Right atrium auricular region (tissue), 2 donors: ENCODE measurements around the gene MTHFD2L. TPM values are rescaled to one million over a fixed set of nuclear protein-coding genes. Genes with fewer than 3 reads are reported as not detected.

ENCODE experiments used
- DNase-seq: peaks from one replicate; pipeline ENCODE4 v3.0.0-alpha.2; 2019; ENCODE audit warnings: low spot score
- H3K27ac ChIP-seq, 2 donors: fragments of 200-600 bp; sonication (generic); 1 replicate in 1 of 2; 2 replicates in 1 of 2; pipeline ENCODE4 v1.5.1; 2016 to 2019
- H3K27me3 ChIP-seq, 2 donors: fragments of 200-600 bp; sonication (generic); one replicate each; pipeline versions ENCODE4 v1.5.1 to v1.6.0; 2017 to 2019
- H3K36me3 ChIP-seq: fragments of 200-600 bp; sonication (generic); one replicate; pipeline ENCODE4 v1.5.1; 2016
- H3K4me1 ChIP-seq, 2 donors: fragments of 200-600 bp; sonication (generic); one replicate each; pipeline versions ENCODE4 v1.5.1 to v1.6.0; 2017 to 2019
- H3K4me3 ChIP-seq, 2 donors: fragments of 200-600 bp; sonication (generic); 1 replicate in 1 of 2; 2 replicates in 1 of 2; pipeline ENCODE4 v1.5.1; 2017 to 2019; ENCODE audit warnings: mild to moderate bottlenecking in 1 of 2, moderate library complexity in 1 of 2
- H3K9me3 ChIP-seq, 2 donors: fragments of 200-600 bp; sonication (generic); one replicate each; pipeline ENCODE4 v1.5.1; 2019
- total RNA-seq, 2 donors: library from RNA; depleted of rRNA; stranded (reverse); fragments of >200 nt; gene quantifications; one replicate each; pipeline ENCODE4 v1.1.0, GENCODE V29; 2016
- TF ChIP-seq, protein P1 (sequence below), 2 donors: fragments of 200-600 bp; sonication (generic); IDR thresholded peaks; one replicate each; pipeline ENCODE4 v1.5.1; 2019; ENCODE audit warnings: antibody characterized with exemption in 2 of 2

MTHFD2L gene
- total RNA-seq, 2 donors from 2014 or later = 8.3 to 11.5 TPM

DNA sequence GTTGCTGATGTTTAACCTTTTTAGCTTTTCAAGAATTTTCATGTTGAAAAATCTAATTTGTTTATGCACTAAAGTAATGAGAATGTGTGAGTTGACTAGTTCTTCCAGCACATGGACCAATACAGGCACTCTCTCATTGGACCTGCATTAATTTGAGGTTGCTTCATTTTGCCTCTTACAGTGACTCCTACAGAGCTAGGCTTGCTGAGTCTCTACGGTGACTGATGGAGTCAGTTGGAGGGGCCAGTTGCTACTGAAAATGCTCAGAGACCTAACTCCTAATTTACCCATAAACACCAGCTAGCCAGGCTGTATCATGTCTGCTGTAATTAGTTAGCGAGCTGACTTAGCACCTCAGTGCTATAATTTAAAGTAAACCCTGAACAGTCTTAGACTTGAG, 10.9 kb downstream of the MTHFD2L start:
- no peaks in the 10 kb centered on the region for H3K36me3 ChIP-seq
- TF ChIP-seq, protein P1, sequence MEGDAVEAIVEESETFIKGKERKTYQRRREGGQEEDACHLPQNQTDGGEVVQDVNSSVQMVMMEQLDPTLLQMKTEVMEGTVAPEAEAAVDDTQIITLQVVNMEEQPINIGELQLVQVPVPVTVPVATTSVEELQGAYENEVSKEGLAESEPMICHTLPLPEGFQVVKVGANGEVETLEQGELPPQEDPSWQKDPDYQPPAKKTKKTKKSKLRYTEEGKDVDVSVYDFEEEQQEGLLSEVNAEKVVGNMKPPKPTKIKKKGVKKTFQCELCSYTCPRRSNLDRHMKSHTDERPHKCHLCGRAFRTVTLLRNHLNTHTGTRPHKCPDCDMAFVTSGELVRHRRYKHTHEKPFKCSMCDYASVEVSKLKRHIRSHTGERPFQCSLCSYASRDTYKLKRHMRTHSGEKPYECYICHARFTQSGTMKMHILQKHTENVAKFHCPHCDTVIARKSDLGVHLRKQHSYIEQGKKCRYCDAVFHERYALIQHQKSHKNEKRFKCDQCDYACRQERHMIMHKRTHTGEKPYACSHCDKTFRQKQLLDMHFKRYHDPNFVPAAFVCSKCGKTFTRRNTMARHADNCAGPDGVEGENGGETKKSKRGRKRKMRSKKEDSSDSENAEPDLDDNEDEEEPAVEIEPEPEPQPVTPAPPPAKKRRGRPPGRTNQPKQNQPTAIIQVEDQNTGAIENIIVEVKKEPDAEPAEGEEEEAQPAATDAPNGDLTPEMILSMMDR (IDR thresholded peaks at IDR 0.05) = no peak
- no peak overlapping the region for H3K27ac ChIP-seq

DNA sequence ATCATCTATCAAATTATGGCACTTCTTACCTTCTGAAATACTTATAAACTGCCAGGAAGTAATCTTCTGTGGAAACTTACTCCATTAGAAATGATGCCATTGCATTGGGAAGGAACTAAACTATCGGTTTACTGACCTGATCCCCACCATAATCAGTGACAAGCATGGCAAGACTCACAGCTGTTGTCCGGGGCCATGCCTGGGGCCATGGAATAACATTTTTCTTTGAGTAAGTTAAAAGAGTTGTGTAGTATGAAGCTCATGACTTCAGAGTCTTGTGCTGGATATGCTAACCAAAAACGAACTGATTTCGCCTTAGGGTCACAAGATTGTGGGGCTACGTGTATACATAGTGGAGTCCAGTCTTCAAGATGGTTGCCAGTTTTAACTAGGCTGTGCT, 15.4 kb downstream of the MTHFD2L start:
- H3K27me3 ChIP-seq = no peaks in the 10 kb centered on the region
- DNase-seq = no peak
- TF ChIP-seq, protein P1 (IDR thresholded peaks at IDR 0.05) = no peak
- H3K4me1 ChIP-seq = no peaks in the 10 kb centered on the region
- H3K9me3 ChIP-seq = no peaks in the 10 kb centered on the region
- no peak overlapping the region for H3K27ac ChIP-seq
- no peak overlapping the region for H3K4me3 ChIP-seq
- no peaks in the 10 kb centered on the region for H3K36me3 ChIP-seq

More for the DNA sequence above, 10.9 kb downstream of the MTHFD2L start:
- Histone ChIP-seq H3K27me3 (no peaks in the 10 kb centered on the region), H3K4me3 (no peak overlapping the region), H3K4me1 (no peaks in the 10 kb centered on the region), H3K9me3 (no peaks in the 10 kb centered on the region)
- no peak for DNase-seq

DNA sequence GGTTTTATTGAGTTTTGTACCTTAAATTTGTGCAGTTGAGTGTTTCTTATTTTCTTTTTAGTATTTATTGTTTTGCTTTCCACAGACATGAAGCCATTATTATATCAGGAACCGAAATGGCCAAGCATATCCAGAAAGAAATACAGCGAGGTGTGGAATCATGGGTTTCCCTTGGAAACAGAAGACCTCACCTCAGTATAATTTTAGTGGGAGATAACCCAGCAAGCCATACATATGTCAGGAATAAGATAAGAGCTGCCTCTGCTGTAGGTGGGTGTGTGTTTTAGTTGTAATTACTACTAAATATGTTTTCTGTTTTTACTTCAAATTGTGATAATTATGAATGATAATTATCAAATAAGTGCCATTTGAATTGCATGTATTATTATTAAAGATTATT, 16.5 kb downstream of the MTHFD2L start:
- no peaks in the 10 kb centered on the region for H3K27me3 ChIP-seq
- no peaks in the 10 kb centered on the region for H3K36me3 ChIP-seq
- H3K27ac ChIP-seq = no peak overlapping the region
- H3K4me3 ChIP-seq = no peak overlapping the region
- DNase-seq = no peak
- TF ChIP-seq, protein P1 (IDR thresholded peaks at IDR 0.05) = no peak
- H3K9me3 ChIP-seq = no peaks in the 10 kb centered on the region
- H3K4me1 ChIP-seq = no peaks in the 10 kb centered on the region

DNA sequence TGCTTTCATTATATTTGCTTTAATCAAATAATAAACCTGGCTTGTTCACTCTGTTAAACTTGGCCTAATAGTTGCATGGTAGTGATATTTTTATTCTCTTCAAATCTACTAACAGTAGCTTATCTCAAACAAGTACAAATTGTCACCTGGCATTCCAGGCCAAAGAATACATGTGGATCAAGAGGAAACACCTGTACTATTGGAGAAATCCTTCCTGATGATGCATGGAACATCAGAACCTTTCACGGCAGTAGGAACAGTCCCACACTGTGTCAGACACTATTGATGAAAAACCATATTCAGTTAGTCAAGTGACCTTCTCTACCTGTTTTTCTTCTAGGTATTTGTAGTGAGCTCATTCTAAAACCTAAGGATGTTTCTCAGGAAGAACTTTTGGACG, 17.0 kb downstream of the MTHFD2L start:
- no peak overlapping the region for H3K4me3 ChIP-seq
- no peaks in the 10 kb centered on the region for H3K9me3 ChIP-seq
- DNase-seq = no peak
- TF ChIP-seq, protein P1 (IDR thresholded peaks at IDR 0.05) = no peak
- H3K27me3 ChIP-seq = no peaks in the 10 kb centered on the region
- H3K4me1 ChIP-seq = no peaks in the 10 kb centered on the region
- H3K36me3 ChIP-seq = no peaks in the 10 kb centered on the region
- no peak overlapping the region for H3K27ac ChIP-seq

DNA sequence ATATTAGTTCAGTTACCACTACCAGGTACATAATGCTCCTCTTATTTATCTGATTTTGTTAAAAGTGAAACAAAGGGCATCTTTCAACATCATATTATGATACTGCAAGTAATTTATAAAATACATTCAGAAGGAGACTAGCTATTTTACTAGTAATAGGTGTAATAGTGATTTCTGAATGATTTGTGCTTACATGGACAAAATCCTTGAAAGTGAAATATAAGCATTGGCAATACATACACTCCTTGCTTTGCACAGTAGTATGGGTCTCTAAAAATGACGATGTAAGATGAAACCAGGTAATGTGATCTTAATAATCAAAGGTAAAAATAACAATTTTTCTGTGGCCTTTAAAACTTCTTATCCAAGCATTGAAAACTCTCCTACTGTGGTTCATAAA, 17.5 kb downstream of the MTHFD2L start:
- Histone ChIP-seq H3K27me3 (no peaks in the 10 kb centered on the region), H3K4me3 (no peak overlapping the region), H3K9me3 (no peaks in the 10 kb centered on the region), H3K36me3 (no peaks in the 10 kb centered on the region), H3K4me1 (no peaks in the 10 kb centered on the region), H3K27ac (no peak overlapping the region)
- TF ChIP-seq, protein P1 (IDR thresholded peaks at IDR 0.05) = no peak
- DNase-seq = no peak

DNA sequence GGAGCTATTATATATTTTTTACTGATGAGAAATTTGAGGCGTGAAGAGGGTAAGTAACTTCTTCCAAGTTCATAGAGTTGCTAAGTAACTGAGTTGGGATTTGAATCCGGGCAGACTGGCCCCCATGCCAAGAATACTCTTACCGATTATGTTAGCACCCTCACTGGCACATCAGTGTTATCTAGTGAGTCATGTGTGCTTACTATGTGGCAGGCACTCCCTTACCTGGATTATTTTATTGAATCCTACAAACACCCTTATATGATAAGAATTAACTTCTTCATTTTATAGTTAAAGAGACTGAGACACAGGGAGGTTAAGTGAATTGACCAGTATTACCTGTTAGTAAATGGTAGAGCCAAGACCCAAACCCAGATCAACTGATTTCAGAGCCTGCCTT, 20.9 kb downstream of the MTHFD2L start:
- Histone ChIP-seq H3K27me3 (no peaks in the 10 kb centered on the region), H3K36me3 (no peaks in the 10 kb centered on the region), H3K27ac (no peak overlapping the region), H3K4me1 (no peaks in the 10 kb centered on the region), H3K9me3 (no peaks in the 10 kb centered on the region), H3K4me3 (no peak overlapping the region)
- TF ChIP-seq, protein P1 (IDR thresholded peaks at IDR 0.05) = no peak
- no peak for DNase-seq
